SW480 (cell line): ENCODE measurements around the gene IFNA7.
A peak's percentile ranks its signal among the peaks of the same experiment; 100 is the strongest.
"Not testable (repeated sequence)": the region's sequence is repeated elsewhere in the genome, so short reads cannot be mapped to it uniquely, and the experiment has no call there.

Experiments used
- DNase-seq: peaks from one replicate; pipeline ENCODE4 v3.0.0-alpha.2; 2016; ENCODE audit warnings: low spot score

IFNA7 gene

DNA sequence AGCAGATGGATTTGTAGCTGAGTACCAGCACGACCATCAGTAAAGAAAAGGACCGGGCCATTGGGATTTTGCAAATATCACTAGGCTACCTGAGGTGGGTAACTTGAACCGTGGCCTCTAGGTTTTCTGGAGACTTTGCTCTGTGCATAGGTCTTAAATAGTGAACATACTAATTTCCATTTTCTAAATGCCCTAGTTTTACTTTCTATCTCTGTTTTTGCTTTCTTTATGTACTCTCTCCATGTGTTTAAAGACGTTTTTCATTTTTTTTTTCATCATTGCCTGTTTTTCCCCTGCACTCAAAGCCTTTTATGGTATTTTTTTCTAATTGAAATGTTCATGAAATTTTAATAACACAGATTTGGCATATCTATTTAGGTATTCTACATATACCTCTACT lies at the start of gene IFNA7:
Gene IFNA7 (minus strand): TSS at position 101 of the 400 bp plus-strand sequence. CDS start 40 bp downstream, at position 61.
- not testable (repeated sequence) for DNase-seq

DNA sequence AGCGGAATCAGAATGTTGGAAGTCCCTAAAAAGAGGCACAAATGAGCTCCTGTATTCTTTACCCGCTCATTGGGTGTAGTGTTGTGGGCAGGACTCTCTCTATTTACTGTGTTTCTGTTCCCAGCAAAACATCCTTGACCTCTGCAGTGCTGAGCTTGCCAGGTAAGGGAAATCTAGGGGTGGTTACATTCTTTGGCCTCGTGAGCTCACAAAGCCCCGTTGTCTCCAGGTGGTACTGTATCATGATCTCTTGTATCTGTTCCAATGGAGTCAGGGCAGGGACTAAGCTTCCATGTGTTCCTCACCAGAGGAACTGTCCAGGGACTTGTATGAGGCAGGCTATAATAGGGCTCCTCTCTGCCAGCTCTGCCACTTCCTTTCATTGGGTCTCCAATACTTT lies 49.6 kb upstream of the IFNA7 start:
- no peak for DNase-seq

DNA sequence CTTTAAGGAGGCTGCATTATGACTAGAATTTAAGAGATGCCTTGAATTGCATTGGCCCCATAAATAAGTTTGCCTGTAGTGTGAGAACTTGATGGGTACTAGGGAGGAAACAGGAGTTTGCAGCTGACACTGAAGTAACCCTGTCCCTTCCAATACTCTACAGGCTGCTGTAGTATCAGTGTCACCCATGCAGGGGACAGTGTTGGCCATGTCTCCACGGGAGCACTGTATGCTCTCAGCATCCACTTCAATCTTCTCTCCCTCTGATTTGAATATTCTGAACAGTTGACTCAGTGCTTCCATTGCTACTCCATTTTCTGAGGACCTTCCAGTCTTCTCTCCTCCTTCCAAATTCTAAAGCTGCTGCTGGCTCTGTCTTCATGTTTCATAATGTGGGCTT lies 49.2 kb upstream of the IFNA7 start:
- DNase-seq = peak; percentile 6

GRCh38 chr9:21244836-21245235 lies 42.8 kb upstream of the IFNA7 start:
- no peak for DNase-seq

DNA sequence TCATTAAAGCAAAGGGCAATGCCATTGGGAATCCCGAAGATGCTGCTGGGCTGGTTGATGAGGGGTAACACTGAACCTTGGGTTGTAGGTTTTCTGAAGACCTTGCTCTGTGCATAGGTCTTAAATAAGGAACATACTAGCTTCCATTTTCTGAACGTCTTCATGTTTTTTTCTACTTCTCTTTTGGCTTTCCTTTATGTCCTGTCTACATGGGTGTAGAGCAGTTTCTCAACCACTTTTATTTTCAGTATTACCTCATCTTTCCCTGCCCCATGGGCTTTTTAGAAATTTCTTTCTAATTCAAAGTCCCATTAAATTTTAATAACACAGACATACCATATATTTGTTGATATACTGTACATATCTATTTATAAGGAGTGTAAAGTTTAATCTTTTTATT lies 37.9 kb upstream of the IFNA7 start, which contains the start of gene IFNA14:
Gene IFNA14 (minus strand): TSS at position 95 of the 400 bp plus-strand sequence. CDS start 70 bp downstream, at position 25.
- DNase-seq = no peak

DNA sequence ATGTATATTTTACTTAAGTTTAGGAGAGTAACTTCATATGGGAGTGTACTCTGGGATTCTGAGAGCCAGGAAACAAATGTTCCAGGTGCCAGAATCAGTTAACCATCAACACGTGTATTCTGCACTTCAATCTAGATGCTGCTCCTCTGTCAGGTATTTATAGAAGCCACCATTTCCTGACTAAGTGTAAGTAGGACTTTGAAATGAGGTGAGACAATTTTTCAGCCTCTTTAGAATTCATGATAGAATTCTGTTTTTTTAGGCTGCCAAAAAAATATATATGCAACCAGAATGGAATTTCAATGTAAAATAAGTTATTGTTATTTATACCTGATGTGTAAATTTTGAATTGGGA lies 34.3 kb upstream of the IFNA7 start:
- not testable (repeated sequence) for DNase-seq

DNA sequence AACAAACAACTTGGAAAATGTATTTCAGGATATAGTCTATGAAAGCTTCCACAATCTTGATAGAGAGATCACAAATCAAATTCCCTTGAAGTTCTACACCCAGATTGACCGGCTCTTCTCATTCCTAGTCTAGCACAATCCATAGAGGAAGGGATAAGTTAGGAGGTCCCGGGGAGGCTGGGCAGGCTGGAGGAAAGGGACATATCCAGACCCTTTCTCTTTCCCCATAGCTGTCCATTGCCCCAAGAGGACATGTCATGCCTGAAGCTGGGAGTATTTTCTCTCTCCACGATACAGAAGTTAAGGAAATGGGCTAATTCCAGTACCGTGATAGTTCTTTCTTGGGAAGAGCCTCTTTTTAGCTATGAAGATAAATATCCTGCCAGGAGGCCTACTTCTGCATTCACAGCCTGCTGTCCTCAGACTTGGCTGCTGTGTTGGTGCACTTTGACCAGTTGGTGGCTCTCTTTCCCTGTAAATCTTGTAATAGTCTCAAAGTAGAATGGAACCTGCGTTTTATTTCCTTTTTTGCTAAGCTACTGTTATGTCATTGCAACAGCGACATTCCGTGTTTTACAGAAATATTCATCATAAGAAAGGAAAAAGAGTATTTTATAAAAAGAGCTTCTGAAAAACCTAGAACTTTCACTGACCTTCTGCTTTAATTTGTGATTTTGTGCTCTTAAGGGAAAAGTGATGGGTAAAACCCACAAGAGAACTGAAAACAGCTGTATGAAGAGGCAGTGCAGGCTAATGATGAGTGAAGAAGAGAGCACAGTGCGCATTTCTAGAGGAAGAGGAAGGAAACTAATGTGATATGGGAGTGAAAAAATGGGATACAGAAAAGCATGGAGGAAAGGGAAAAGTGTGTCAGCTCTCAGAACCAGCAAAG lies 33.7 kb upstream of the IFNA7 start:
- DNase-seq = peak; percentile 63

DNA sequence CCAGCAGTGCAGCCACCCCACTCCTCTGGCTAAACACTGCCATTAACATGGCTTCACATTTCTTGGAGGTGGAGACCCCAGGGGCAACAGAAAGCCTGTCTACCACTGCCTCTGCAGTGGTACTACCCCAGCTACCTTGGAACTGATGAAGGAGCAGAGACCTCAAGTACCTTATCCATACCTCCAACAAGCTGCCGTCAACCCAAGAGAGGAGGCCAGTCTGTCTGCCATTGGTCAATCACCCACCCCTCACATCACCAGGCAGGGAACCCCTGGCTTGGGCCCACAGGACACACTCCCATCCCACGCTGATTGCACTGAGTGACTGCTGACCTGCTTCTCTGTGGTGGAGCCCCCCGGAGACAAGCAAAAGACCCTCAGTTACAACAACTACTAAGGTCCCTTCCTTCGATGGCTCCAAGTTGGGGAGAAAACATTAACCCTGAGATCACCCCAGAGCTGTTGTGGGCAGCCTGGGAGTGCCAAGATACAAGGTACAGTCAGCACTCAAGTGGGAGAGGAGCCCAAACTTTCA lies 32.2 kb upstream of the IFNA7 start:
- no peak for DNase-seq

DNA sequence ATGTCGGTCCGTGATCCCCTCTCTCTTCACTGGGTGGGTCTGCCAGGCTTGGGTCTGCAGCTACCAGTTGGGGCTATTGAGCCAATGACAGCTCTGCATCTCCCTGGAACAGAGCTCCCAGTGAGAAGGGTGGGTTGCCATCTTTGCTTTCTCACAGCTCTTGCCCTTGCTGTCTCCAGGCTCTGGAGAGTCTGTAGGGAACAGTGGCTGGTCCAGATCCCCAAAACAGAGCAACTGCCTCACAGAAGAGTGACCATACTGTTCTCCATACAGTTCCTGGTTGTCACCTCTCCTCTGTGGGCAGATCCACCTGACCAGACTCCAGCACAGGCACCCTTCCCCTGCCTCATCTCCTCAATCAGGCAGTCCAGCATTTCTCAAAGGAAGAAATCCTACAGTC lies 31.3 kb upstream of the IFNA7 start:
- DNase-seq = no peak

GRCh38 chr9:21228122-21228521 lies 26.1 kb upstream of the IFNA7 start, which contains the start of gene IFNA17:
TSS of gene IFNA17 (minus strand) at chr9:21228222. CDS start at chr9:21228173, 49 bp downstream.
- no peak for DNase-seq

DNA sequence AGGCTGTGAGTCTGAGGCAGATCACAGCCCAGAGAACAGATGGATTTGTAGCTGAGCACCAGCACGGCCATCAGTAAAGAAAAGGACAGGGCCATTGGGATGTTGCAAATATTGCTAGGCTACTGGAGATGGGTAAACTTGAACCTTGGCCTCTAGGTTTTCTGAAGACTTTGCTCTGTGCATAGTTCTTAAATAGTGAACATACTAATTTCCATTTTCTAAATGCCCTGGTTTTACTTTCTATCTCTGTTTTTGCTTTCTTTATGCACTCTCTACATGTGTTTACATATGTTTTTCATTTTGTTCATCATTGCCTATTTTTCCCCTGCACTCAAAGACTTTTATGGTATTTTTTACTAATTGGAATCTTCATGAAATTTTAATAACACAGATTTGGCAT lies 15.2 kb upstream of the IFNA7 start, which contains the start of gene IFNA16:
Gene IFNA16 (minus strand): TSS at position 101 of the 400 bp plus-strand sequence. CDS start 6 bp downstream, at position 95.
- not testable (repeated sequence) for DNase-seq

- DNase-seq = peak; percentile 16
Measured at GRCh38 chr9:21213411-21214326, 11.7 kb upstream of the IFNA7 start.

GRCh38 chr9:21212160-21212559 lies 10.2 kb upstream of the IFNA7 start:
- DNase-seq = not testable (repeated sequence)

GRCh38 chr9:21210782-21211181 lies 8.8 kb upstream of the IFNA7 start:
- DNase-seq = not testable (repeated sequence)

DNA sequence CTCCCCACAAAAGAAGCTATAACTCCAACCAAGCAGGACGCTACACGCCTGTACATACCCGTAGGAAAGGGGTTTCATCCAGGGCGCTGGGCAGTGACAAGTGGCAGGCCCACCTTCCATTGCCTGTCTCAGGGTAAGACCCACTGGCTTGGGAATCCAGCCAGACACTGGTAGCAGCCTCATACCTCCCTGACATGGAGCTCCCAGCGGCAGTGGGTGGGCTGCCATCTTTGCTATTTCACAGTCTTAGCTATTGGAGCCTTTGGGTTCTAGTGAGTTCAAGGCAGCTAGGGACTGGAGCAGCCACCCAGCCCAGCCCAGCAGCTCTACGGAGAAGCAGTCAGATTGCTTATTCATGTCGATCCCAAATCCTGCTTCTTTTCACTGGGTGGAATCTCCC lies 8.3 kb upstream of the IFNA7 start:
- DNase-seq = no peak

DNA sequence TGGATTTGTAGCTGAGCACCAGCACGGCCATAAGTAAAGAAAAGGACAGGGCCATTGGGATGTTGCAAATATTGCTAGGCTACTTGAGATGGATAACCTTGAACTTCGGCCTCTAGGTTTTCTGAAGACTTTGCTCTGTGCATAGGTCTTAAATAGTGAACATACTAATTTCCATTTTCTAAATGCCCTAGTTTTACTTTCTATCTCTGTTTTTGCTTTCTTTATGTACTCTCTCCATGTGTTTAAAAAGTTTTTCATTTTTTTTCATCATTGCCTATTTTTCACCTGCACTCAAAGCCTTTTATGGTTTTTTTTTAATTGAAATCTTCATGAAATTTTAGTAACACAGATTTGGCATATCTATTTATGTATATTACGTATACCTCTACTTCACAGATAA lies 5.0 kb upstream of the IFNA7 start, which contains the start of gene IFNA10:
Gene IFNA10 (minus strand): TSS at position 101 of the 400 bp plus-strand sequence. CDS start 46 bp downstream, at position 55.
- DNase-seq = not testable (repeated sequence)

- no peak for DNase-seq
Measured at GRCh38 chr9:21205204-21205603, 3.2 kb upstream of the IFNA7 start.

- peak; percentile 7 for DNase-seq
Measured at GRCh38 chr9:21194867-21195776, 6.9 kb downstream of the IFNA7 start.

GRCh38 chr9:21187487-21187886 lies 14.5 kb downstream of the IFNA7 start, which contains the start of gene IFNA4:
TSS of gene IFNA4 (minus strand) at chr9:21187587. CDS start at chr9:21187531, 56 bp downstream.
- DNase-seq = not testable (repeated sequence)
